ENCODE results near the gene KCNK15.

GRCh38 chr20:44703183-44703925 is 42.3 kb upstream of the KCNK15 start:
- TF ChIP-seq SIN3A (IDR thresholded peaks at IDR 0.05; ENCODE audit: borderline replicate concordance, insufficient read depth, low read length) (no peak), TAF1 (IDR thresholded peaks at IDR 0.05; ENCODE audit: borderline replicate concordance, insufficient read depth, low read length) (no peak)

All from PFSK-1 (cell line).